Measurements from ENCODE around the gene C1orf53. TPM values are rescaled to one million over a fixed set of nuclear protein-coding genes. Genes with fewer than 3 reads are reported as not detected.

Gene C1orf53
- total and polyA plus RNA-seq, 2 of the 4 experiments (the other 2 are of a cell fraction), result 4.8 to 7.0 TPM

DNA sequence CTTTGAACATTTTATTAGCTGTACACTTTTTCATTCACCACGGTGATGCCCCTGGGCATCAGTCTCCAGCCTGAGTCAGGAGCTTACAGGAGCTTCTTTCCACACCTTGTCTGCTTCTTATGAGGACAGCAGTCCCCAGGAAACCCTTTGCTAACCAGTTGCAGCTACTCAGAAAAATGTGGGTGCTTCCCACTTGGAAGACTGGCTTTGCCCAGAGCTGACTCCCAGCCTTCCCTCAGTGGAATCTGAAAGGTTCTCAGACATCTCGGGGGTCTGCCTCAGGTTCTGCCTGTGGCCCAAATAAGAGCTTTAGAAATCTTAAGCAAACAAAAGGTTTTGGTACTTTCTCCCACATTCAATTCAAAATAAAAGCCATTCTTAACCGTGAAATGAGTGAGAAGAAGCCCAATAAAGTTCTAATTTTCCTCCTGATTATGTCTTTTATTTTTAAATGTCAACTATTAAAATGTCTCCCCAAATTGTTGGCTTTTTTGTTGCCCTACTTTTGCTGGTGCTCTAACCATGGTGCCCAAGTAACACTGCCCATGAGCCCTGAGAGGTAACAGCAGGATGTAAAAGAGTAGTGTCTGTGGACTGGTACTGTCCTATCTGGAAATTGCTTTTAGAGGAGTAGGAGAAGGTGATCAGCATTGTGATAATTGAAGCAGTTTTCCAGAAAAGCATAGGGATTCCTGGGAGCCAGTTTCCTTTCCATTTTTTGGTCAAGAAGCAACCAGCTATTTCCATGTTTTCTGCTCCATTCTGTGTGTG is 5.6 kb downstream of the C1orf53 start:
- BruUV-seq (replicated peaks), result no TSS peak
- peaks cover 4% of the 10 kb centered on the region; the same call in 1 of the 2 replicates for H3K9me1 ChIP-seq (ENCODE audit: insufficient read depth, low read length)
- H4K5ac ChIP-seq (ENCODE audit: low read depth, low read length), result no peak overlapping the region
- no peak overlapping the region for H3K9ac ChIP-seq (ENCODE audit: low read depth, low read length)
- ChIA-PET POLR2A (ENCODE audit: unreplicated experiment) (no interaction called here), CTCF (no interaction called here)
- no peak overlapping the region for H2BK15ac ChIP-seq (ENCODE audit: low read depth, low read length)
- H3K18ac ChIP-seq (ENCODE audit: low read depth, low read length), result no peak overlapping the region
- H3K14ac ChIP-seq (replicated peaks; ENCODE audit: low read depth, low read length), result no peak overlapping the region
- no peak overlapping the region for H3K27ac ChIP-seq (ENCODE audit: insufficient read depth, low read length)
- peaks cover 12% of the 10 kb centered on the region; the same call in 1 of the 2 replicates for H3K4me1 ChIP-seq (ENCODE audit: control insufficient read depth, insufficient read depth, low read length)
- H3K9me3 ChIP-seq (ENCODE audit: control insufficient read depth, insufficient read depth, low read length), result peaks cover 9% of the 10 kb centered on the region; the same call in 1 of the 2 replicates
- H3K79me1 ChIP-seq (ENCODE audit: low read depth in 1 of 2, low read length in 2 of 2), result peaks cover 0 to 1% of the 10 kb centered on the region in 2 experiments; a peak in 1 of 4 replicates
- ATAC-seq (ENCODE audit: low read depth) (no peak), DNase-seq (no peak)
- no peak overlapping the region for H3K4ac ChIP-seq (ENCODE audit: low read depth, low read length)
- no peak overlapping the region for H3K56ac ChIP-seq (ENCODE audit: extremely low read depth, insufficient read depth, low read length)
- intact Hi-C loops (cut with micrococcal nuclease), result no loop called here
- H2BK5ac ChIP-seq (ENCODE audit: low read depth, low read length, poor library complexity, severe bottlenecking), result no peak overlapping the region
- H4K20me1 ChIP-seq (ENCODE audit: insufficient read depth, low read length), result no peaks in the 10 kb centered on the region
- peaks cover 60% of the 10 kb centered on the region for H3K27me3 ChIP-seq (ENCODE audit: control insufficient read depth, insufficient read depth, low read length)
- no peak for TF ChIP-seq BHLHE40 (IDR thresholded peaks at IDR 0.05; ENCODE audit: low read depth, low read length)
- no peak for TF ChIP-seq SMC3 (IDR thresholded peaks at IDR 0.05; ENCODE audit: low read depth, low read length)
- TF ChIP-seq, protein P1, sequence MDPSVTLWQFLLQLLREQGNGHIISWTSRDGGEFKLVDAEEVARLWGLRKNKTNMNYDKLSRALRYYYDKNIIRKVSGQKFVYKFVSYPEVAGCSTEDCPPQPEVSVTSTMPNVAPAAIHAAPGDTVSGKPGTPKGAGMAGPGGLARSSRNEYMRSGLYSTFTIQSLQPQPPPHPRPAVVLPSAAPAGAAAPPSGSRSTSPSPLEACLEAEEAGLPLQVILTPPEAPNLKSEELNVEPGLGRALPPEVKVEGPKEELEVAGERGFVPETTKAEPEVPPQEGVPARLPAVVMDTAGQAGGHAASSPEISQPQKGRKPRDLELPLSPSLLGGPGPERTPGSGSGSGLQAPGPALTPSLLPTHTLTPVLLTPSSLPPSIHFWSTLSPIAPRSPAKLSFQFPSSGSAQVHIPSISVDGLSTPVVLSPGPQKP (IDR thresholded peaks at IDR 0.05; ENCODE audit: borderline replicate concordance, low read depth, low read length), result no peak
- H2AK9ac ChIP-seq (replicated peaks; ENCODE audit: low read depth, low read length, poor library complexity), result no peak overlapping the region
- H3K4me2 ChIP-seq (ENCODE audit: low read depth, low read length), result no peak overlapping the region
- 10% methylated on average over 1 of the region's 3 CpGs; no CpG with 5 or more reads in 1 of the 2 experiments for WGBS, 2 experiments (ENCODE audit: extremely low coverage in 2 of 2, insufficient read length in 1 of 2)
- no peak overlapping the region for H2AK5ac ChIP-seq (ENCODE audit: low read depth, low read length)
- dilution Hi-C loops (cut with HindIII; ENCODE audit: low sequenced_read_pairs, unreplicated experiment), result no loop called here
- H4K8ac ChIP-seq (ENCODE audit: low read depth in 2 of 2, low read length in 2 of 2), result no peak overlapping the region
- H3K36me3 ChIP-seq (ENCODE audit: control insufficient read depth, insufficient read depth, low read length), result no peaks in the 10 kb centered on the region
- no peak overlapping the region for H2AFZ ChIP-seq (replicated peaks; ENCODE audit: low read length, poor library complexity)
- no peak overlapping the region; the same call in 1 of the 2 replicates for H3K23ac ChIP-seq (ENCODE audit: low read depth, low read length)
- H3K4me3 ChIP-seq (ENCODE audit: insufficient read depth, low read depth, low read length), result no peak overlapping the region
- H4K91ac ChIP-seq (ENCODE audit: insufficient read depth, low read depth, low read length), result no peak overlapping the region
- H2BK120ac ChIP-seq (ENCODE audit: low read depth, low read length), result no peak overlapping the region
- no peak overlapping the region for H2BK20ac ChIP-seq (ENCODE audit: low read depth, low read length)
- in situ Hi-C loops (cut with MboI; ENCODE audit: low sequenced_read_pairs), result loop anchor here (25.0 kb wide), 1 partner anchor 779 kb away; no protein-coding TSS in a partner anchor
